GM19468 (cell line): ENCODE measurements around the gene LRRC74B.
"Not testable (repeated sequence)": the region's sequence is repeated elsewhere in the genome, so short reads cannot be mapped to it uniquely, and the experiment has no call there.

Source experiments
- ATAC-seq: cut with Tn5 transposase; IDR thresholded peaks from one replicate; pipeline ENCODE4 v1.9.1; 2021; ENCODE audit warnings: mild to moderate bottlenecking, moderate library complexity, moderate number of reproducible peaks; ENCODE audit not compliant: unreplicated experiment; ENCODE audit errors: extremely low read depth

Gene LRRC74B

DNA sequence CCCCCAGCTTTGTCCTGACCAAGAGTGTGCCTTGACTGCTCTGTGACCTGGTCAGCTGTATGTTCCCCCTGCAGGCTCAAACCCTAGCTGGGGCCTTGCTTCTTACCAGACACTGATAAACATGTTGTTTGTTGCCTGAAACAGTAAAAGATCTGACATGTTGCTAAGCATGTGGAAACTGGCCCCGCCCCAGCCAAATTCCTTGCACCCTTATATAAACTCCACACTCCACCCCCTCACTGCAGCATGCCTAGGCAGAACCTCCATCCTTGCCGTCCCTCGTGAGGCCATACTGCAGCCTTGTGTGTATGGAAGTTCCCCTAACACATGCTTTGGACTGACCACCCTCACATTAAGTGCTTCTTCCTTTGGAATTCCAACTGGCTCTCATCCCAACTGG lies 27.3 kb downstream of the LRRC74B start:
- ATAC-seq: no peak

DNA sequence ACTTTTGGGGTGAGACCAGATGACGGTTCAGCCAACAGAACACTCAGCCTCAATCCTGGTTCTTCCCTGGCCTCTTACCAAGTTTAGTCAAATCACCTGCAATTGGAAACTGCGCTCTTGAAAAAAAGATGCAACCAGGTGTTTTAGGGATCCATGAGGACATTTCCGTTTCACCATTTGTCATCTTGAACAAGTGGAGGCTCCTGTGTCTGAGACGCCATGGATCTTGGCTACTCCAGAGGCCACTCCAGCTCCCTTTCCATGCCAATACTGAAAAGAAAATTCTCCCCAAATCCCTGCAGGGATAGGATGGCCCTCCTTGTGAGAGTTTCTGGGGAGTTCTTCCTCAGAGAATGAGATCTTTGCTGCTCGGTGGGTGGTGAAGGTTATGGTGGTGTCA lies 27.7 kb downstream of the LRRC74B start:
- ATAC-seq: no peak

DNA sequence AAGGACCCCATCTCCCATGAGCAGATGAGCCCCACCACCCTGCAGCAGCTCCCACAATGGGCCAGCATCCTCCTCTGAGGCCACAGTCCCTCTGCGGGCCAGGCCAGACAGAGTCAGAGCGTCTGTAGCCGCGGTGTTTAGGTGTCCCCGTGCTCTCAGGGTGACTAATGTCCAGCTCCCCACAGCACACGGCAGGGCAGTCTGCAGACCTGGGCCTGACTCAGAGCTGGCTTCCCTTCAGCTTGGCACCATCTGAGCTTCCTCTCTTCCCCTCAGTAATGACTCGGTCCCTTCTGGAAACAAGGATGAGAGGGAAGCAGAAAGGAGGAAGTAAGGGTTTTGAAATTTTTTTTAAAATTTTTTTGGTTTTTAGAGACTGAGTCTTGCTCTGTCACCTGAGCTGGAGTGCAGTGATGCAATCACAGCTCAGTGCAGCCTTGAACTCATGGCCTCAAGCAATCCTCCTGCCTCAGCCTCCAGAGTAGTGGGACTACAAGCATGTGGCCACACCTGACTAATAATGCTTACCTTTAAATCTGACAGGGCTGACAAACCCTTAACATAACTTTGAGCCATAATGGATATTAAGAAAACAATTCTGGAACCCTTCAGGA lies 28.5 kb downstream of the LRRC74B start:
- no peak for ATAC-seq

DNA sequence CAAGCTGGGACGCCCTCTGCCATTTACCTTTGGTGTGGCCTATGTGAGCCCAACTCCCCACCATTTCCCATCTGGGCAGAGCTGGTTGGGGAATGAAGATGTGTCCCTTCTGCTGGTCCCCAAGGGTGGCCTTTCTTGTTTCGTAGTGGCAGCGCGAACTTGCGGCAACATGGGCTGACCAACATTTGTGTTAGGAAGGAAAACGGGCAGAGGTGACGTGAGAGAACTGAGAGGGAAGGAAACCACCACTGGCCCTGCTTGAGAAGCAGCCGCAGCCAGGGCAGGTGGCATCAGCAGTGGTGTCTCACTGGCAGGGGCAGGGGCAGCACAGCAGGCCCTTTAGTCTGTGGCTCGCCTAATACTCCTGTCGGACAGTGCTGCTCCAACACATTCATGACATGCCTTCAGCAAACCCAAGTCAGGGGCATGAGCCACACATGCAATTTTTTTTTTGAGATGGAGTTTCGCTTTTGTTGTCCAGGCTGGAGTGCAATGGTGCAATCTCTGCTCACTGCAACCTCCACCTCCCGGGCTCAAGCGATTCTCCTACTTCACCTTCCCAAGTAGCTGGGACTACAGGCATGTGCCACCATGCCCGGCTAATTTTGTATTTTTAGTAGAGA lies 29.9 kb downstream of the LRRC74B start:
- ATAC-seq: no peak

DNA sequence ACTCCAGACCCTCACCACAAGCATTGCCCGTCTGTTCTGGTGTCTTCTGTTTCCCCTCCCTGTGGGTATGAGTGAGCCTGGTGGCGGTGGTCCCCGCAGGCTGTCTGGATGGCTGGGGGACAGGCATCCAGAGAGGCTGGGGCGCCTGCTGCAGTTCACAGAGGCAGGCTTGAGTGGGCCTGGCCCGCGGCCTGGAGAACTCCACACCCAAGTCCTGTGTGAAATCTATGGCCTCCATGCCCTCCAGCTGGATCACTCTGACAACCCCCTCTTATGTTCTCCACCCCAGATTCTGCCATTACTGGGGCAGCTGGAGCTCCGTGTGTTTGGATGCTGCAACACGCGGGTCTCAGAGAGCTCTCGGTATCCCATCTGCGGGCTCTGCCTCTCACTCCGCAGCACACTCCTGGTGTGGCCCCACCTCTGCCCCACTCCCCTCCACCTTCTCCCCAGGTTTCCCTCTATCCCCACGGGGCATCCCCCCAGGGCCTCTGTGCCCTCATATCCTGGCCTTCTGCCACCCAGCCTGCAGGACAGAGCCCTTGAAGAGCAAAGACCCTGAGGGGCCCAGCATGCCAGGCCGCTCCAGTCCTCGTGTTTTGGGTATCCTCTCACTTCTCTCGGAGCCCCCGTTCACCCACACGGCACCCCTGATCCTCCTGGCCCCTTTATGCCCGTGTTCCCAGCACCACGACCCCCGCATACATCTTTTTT lies 31.3 kb downstream of the LRRC74B start:
- ATAC-seq: no peak

- no peak for ATAC-seq
These were observed 32.2 kb downstream of the LRRC74B start for GRCh38 chr22:21077884-21078508.

GRCh38 chr22:21078916-21079315 lies 33.2 kb downstream of the LRRC74B start:
- ATAC-seq: no peak

DNA sequence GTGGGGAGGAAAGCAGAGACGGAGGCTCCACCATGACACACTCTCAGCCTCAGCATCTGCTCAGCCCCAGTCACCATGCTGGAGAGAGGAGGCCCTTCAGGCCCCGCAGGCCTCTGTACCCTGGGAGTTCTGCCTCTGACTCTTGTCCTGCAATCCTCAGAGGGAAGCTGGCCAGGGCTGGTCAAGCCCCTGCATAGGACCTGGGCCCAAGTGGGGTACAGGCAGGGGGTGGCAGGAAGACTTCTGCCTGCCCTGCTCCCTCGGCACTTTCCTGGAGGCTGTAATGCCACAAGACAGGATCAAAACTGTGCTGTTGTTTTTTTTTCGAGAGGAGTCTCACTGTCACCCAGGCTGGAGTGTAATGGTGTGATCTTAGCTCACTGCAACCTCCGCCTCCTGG lies 33.7 kb downstream of the LRRC74B start:
- no peak for ATAC-seq

- ATAC-seq: no peak
These were observed 34.8 kb downstream of the LRRC74B start for GRCh38 chr22:21080435-21081137.

- ATAC-seq: no peak
These were observed 36.5 kb downstream of the LRRC74B start for GRCh38 chr22:21082248-21082647.

- ATAC-seq: no peak
These were observed 41.4 kb downstream of the LRRC74B start for GRCh38 chr22:21087119-21087518.

DNA sequence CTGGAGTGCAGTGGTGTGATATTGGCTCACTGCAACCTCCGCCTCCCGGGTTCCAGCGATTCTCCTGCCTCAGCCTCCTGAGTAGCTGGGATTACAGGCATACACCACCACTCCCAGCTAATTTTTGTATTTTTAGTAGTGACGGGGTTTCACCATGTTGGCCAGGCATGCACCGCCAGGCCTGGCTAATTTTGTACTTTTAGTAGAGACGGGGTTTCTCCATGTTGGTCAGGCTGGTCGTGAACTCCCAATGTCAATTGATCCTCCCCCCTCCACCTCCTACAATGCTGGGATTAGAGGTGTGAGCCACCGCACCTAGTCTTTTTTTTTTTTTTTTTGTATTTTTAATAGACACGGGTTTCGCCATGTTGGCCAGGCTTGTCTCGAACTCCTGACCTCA lies 42.2 kb downstream of the LRRC74B start:
- not testable (repeated sequence) for ATAC-seq

DNA sequence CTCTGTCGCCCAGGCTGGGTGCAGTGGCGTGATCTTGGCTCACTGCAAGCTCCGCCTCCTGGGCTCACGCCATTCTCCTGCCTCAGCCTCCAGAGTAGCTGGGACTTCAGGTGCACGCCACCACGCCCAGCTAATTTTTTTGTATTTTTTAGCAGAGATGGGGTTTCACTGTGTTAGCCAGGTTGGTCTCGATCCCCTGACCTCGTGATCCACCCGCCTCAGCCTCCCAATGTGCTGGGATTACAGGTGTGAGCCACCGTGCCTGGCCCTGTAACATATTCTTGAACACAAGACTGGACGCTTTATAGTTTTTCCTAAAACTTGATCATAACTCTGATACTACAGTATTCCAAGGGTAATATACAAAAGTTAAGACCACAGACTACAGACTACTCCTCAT lies 45.5 kb downstream of the LRRC74B start:
- not testable (repeated sequence) for ATAC-seq

DNA sequence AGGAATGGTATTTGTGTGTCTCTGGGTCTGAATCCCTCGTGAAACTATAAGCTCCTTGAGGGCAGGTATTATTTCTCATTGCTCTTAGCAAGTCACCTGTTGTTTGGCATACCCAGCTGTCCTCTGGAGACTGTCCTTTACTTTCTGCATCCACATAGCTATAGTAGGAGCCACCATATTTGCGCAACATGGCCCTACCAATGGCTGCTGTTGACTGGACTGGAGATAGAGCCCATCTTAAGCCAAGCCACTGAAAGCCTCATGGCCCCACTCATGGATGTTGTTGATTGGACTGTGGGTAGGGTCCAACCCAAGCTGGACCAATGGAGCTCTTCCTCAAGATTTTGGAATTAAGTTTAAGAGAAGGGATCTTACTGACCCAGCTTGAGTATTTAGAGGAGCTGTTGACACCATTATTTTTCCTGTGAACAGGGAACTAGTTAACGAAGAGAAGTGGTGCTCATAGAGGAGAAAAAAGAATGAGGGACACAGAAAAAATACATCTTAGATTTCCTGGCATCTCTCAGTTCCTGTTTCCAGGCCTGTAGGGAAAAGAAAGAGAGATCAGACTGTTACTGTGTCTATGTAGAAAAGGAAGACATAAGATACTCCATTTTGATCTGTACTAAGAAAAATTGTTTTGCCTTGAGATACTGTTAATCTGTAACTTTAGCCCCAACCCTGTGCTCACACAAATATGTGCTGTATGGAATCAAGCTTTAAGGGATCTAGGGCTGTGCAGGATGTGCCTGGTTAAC lies 47.2 kb downstream of the LRRC74B start:
- no peak for ATAC-seq

- not testable (repeated sequence) for ATAC-seq
These were observed 47.9 kb downstream of the LRRC74B start for GRCh38 chr22:21093555-21094137.

- no peak for ATAC-seq
These were observed 49.4 kb downstream of the LRRC74B start for GRCh38 chr22:21094911-21095772.

DNA sequence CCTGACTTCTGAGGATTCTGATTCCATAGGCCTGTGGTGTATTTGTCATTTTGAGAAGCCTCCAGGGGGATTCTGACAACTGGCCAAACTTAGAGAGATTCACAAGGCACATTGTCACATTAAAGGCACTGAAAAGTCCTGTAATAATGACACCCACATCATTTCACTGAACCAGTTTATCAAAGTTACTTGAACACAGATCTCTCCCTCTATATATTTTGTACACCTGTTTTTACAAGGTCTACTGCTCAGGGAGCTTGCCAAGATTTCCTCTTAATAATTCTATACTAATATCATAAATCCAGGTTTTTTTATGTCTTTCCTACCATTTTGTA lies 50.0 kb downstream of the LRRC74B start:
- ATAC-seq: no peak

GRCh38 chr22:21096878-21097277 lies 51.1 kb downstream of the LRRC74B start:
- not testable (repeated sequence) for ATAC-seq
